ENCODE data around the gene GSE1. TPM values are rescaled to one million over a fixed set of nuclear protein-coding genes. Genes with fewer than 3 reads are reported as not detected.

Gene GSE1
- total RNA-seq, 1 donor from 2014 or later, result 28.8 TPM

DNA sequence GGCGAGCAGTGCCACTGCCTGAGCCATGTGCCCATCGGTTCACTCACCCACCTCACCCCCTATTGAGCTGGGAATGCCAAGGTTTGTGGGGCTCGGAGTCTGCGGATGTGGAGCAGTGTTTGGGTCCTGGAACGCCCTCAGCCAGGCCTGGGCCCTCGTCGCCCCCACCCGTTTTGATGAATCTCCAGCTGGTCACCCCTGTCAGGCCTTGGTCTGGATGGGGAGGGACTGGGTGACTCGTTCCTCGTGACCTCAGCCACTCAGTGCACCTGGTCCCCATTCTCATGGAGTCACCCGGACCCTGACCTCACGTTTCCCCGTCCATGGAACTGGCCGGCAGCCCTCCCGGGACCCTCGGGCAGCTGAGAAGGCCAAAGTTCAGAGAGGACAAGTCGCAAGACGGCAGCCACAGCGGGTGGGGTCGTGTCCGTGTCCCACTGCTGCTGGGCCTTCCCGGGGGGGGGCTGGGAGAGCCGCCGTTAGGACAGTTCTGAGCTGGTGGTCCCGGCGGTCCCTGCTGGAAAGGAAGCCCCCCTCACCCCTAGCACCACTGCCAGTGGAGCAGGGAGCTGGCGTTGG is 23.2 kb downstream of the GSE1 start:
- DNase-seq, result no peak

GRCh38 chr16:85637061-85637807 is 24.1 kb downstream of the GSE1 start:
- no peak for DNase-seq

DNA sequence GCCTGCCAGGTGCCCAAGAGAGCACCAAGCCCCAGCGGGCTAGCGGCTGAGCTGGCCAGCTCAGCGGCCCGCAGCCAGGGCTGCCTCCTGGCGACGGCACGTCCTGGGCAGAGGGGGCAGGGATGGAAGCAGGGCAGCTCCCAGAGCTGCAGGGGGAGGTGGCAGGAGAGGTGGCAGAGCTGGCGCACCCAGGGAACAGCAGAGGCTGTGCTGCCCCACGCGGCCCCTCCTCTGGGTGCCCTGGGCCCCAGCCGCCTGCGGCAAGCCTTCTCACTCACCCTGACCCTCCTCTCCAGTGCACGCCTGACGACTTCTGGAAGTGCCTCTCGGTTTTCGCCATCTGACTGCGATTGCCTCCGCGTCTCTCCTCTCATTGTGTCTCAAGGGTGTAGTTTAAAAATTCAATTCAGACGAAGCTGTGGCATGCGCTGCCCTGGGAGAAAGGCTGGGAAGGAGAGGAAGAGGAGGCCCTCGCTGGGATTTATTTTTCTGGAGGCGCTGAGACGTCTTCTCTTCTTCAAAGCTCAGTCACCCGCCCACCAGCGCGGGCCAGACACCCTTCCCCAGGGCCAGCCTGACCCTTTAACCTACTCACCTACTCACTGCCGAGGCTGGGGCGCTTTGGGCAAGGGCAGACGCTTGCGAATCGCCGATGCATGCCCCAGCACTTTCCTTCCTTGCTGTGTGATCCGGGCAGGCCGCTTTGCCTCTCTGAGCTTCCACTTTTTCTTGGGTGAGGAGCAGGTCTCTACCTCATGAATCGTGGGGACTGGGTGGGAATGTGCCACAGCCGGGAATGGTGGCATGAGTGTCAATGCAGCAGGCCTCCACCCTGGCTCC is 24.9 kb downstream of the GSE1 start:
- DNase-seq, result no peak

DNA sequence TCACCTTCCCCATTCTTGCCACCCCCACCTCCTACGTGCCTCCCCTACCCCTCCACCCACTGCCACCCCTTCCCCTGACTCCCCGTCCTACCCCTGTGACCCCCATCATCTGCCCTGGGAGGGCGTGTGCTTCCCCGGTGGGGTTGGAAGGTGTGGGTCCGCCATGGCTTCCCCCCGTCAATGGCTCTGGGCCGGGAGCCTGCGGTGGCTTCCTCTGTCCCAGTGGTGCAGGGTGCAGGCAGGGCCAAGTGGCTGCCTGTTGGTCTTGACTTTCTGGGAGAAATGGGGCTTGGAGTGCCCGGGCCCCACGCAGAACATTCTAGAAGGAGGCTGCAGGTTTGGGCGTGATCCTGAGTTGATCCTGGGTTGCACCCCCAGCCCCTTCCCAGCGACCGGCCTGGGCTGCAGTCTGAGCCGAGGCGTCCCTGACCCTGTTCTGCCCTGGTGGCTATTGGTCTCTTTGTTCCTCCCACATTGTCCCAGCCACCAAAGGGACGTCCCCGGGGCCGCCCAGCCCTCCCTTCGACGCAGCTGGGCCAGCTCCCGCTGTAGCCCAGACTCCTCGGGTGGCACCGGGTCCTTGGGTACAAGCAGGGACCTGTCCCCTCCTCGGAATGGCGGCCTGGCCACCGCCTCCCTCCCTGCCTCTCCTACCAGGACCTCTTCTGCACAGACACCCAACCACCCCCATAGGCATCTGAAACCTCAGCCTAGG is 25.7 kb downstream of the GSE1 start:
- no peak for DNase-seq

GRCh38 chr16:85639529-85640253 is 26.6 kb downstream of the GSE1 start:
- no peak for DNase-seq

GRCh38 chr16:85640254-85640558 is 27.1 kb downstream of the GSE1 start:
- no peak for DNase-seq

DNA sequence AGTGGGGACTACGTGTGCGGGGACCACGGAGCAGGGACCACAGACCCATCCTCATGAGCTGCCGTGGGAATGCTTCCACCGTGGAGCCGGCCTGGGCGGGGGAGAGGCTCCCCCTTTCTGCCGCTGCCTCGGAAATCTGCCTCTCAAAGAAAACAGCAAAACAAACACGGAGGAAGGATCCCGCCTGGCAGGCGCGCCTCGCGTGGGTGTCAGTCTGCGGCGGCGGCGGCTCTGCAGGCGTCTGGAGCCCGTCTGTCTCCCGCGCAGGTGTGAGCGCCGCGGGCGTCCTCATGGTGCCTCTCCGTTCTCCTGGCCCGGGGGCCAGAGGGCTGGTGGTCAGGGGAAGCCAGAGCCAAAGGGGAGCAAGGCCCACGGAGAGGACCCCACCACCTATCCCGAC is 27.5 kb downstream of the GSE1 start:
- no peak for DNase-seq

GRCh38 chr16:85641305-85641704 is 28.2 kb downstream of the GSE1 start:
- DNase-seq, result no peak

DNA sequence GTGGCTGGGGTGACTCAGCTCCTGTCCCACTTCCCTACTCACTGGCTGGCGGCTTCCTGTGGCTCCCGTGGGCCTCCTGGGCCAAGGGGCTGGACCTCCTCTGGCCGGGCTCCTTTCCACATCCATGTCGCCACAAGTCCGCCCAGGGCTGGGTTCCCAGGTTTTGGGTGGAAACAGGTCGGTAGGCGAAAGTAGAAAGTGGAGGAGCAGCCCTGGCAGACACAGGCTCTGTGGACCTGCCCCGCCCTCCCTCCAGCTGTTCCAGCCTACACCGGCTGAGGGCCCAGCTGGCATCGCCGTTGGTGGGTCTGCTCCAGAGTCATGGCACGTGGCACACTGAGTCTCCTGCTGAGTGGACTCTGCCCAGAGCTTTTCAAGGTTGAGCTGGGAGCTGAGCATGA is 28.7 kb downstream of the GSE1 start:
- peak; percentile 36 for DNase-seq

DNA sequence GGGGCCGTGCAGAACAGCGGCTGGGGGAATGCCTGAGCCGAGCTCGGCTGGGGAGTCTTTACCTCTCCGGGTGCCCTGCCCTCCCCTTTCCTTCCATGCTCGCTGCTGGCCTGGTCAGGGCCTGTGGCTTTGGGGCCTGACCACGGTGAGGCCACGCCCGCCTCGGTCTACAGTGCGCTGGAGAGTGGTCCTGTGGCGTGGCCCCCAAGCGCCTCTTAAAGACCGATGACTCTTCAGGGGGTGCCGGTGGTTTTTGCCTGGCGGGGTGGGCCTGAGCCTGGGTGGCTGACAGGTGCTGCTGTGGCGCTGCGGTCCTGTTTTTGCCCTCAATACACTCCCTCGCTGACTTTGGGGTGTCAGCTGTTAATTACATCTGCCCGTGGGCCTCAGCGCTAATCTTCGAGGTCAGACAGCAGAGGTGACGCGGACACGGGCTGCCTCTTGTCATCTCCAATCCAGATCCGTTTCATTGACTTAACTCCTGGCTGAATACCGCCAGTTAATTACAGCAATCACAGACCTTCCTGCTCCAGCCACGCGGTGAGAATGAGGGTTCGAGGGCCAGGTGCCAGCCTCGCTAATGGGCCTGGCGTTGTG is 29.7 kb downstream of the GSE1 start:
- DNase-seq, result no peak

DNA sequence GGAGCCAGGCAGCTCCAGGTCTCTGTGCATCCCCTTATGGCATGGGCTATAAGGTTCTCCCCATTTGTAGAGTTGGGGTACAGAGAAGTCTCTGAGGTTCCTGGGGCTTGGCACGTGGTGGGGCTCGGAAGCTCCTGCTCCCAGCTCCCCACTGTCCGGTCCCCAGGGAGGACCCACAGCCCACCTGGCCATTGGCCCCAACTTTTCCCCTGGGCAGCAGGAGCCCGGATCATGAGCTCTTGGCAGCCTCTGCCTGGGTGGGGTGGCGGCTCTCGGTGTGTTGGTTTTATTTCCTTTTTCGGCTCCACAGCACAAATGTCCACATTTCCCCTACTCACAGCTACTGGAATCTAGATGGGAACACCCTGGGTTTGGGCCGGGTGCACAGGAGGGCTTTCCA is 30.5 kb downstream of the GSE1 start:
- DNase-seq, result no peak

GRCh38 chr16:85644093-85644712 is 31.1 kb downstream of the GSE1 start:
- no peak for DNase-seq

DNA sequence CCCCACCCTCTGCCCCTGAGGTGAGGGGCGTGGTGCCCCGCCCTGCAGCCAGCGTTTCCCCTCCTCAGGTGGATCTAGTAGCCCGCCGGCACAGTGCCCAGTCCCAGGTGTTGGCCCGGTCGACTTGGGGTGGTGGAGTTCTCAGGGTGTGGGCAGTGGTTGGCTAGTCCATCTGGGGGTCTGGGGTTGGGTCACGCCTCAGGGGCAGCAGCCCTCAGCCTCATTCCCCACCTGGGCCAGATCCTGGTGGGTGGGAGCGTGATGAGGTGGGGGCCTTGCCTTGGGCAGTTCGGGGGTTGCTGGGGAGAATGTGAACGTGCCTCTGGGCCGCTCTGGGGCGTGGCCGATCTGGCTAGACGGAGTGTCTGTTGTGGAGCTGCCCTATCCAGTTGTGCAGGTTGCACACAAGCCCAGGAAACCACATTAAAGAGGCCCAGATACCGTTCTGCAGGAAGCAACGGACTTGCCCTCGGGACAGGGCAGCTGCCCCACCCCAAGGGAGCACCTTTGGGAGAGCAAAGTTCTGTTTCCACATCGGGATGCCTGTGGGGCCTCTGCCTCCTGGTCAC is 32.0 kb downstream of the GSE1 start:
- DNase-seq, result no peak

- DNase-seq, result no peak
Measured at GRCh38 chr16:85646358-85646907, 33.3 kb downstream of the GSE1 start.

DNA sequence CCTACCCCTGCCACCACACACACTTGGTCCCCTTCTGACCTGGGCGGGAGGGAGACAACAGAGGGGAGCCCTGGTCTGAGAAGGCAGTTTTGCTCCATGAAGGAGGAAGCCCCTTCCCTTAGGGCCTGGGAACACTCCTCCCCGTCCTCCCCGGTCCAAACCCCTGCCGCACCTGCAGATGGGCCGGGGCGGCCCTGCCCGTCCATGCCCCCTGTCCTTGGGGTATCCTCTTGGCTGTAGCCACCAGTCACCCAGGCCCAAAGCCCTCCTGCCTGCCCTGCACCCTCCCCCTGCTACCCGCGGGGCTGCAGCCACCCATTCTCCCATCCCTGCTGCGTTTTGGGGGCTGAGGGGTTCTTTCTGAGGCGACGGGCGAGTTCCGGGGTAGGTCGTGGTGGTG is 33.9 kb downstream of the GSE1 start:
- no peak for DNase-seq

DNA sequence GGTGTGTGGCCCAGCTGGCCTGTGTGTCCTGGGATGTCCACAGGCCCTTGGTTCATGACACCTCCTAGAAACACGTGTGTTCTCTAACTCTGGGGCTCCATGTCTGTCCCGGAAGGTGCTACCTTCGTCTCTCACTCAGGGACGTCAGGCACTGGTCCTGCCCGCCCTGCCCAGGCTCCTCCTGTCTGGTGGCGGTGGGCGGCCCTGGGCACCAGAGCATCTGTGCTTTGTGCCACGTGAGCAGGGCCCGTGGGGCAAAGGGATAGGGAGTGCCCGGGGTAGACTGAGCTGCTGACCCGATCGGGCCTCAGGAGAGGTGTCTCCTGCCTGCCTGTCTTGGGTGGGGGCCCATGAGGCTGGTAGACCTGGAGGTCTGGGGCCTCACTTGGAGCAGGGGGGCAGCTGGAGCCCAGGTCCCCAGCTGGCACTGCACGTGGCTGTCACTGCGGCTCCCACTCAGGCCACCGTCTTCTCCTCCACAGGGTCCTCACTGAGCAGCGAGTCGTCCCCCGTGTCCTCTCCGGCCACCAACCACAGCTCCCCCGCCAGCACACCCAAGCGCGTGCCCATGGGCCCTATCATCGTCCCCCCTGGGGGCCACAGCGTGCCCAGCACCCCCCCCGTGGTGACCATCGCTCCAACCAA is 35.1 kb downstream of the GSE1 start:
- DNase-seq, result no peak

DNA sequence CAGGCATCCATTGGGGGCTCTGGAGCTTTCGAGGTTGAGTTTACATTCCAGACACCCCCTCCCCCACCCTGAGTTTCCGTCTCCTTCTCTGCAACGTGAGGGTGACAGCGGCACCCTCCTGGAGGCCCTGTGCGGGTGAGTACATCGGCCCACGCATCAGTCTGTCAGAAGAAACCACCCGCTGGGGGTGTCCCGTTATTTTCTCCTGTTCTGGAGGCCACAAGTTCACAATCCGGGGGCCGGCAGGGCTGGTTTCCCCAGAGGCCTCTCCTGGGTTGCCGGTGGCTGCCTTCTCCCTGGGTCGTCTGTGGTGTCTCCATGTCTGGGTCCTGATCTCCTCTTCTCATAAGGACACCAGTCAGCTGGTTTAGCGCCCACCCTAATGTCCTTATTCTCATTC is 35.7 kb downstream of the GSE1 start:
- DNase-seq, result no peak

DNA sequence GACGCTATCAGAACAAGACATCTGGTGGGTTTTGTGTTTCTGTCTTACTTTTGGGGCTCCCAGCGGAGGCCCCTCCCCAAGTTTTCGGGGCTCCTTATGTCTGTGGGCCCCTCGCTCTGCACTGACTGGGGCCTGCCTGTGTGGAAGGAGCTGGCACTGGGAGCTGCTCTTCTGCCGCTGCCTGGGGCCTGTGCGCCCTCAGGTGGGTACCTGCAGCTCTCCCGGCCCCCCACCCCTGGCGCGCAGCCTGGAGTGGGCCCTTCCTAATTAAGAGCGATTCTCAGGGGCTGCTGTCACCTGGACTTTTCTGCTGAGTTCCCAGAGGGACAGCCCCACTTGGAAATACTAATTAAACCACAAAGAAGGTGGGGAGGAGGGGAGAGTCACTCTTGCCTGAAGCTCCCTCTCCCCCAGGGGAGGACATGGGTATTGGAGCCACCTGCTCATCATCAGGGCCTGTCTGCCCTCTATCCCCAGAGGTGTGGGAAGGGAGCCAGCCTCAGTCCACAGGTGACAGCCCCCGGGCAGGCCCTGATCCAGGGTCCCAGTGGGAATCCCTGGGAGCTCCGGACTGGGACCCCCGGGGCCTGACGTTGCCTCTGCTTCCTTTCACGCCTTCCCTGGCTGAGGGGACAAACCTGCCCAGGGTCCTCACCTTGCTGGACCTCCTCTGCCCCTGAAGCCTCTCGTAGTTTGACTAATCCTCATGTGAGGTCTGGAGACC is 36.5 kb downstream of the GSE1 start:
- DNase-seq, result no peak

DNA sequence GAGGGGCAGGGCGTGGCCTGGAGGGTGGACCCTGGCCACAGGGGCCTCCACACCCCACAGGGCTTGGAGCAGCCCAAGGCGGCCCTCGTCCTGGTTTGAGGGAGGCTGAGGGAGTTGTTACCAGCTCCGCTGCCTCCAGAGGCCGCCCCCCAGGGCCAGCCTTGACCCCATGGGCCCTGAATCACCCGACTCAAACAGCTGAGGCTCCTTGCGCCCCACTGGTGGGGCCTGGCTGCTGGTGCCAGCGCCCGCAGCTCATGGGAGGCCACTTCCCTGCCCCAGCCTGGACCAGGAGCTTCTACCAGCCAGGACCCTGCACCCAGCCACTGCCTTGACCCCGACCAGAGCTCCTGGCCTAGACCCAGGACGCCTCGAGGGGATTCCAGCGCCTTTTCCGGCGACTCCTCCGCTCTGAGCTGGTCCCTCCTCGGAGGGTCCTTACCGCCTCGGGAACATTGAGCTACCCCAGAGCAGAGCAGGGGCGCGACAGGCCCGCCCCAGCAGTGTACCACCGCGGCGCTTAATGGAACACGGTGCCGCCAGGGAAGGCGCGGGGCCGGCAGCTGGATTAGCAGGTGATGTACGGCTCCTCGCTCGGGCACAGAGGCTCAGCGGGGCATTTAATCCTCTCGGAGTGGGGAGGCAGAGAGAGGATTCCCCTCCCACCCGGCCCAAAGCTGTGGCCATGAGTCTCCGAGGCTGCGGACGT is 37.2 kb downstream of the GSE1 start:
- DNase-seq, result no peak
